Stimulated activated CD8-positive, alpha-beta memory T cell treated with anti-CD3 and anti-CD28 coated beads, Interleukin-4, amount 100 ng/mL, for 48 hours (primary cell): Measurements from ENCODE around the gene TBC1D22A.

Source experiments
- DNase-seq: peaks from one replicate; pipeline ENCODE4 v3.0.0-alpha.2; 2020

TBC1D22A gene

DNA sequence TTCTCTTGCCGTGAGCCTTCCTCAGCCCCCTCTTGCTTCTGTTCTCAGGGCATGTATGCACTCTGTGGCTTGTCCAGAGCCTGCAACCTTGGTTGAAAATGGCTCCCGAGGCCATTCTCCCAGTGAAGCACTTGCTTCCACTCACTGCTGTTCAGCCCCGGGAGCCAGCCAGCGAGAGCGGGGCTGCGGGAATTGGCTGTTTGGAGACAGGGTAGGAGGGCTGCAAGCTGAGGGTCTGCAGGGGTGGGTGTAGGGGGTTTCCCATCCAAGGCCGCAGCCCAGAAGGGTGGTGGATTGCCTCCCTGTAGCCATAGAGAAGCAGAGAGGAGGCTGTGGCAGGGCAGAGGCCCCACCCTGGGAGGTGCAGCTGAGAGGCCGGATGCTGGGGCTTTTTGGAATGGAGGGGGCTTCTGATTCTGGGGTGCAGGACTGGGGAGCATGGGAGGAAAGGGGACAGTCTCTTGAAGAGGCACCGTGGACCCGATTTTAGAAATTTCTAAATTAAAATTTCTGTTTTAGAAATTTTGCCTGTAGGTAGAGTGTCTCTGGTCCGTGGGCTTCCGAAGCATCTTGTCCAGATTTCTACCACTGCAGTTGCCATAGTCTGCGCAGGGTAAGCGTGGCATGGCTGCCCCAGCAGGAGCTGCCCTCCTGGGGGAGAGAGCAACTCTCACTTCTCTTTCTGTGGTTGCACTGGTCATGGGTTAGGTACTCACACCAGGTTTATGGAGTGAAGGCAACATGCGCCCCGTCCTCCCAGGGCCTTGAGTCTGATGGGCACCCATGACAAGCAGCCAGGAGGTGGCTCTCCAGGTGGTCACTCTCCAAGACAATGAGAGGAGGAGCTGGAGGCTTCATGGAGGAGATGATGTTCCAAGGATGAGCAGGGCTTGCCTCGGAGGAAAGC lies 100.2 kb downstream of the TBC1D22A start:
- DNase-seq = peak; percentile 6

GRCh38 chr22:46863794-46864193 lies 101.3 kb downstream of the TBC1D22A start:
- DNase-seq = peak; percentile 5

GRCh38 chr22:46864314-46865051 lies 102.0 kb downstream of the TBC1D22A start:
- DNase-seq = peak; percentile 5

- DNase-seq = no peak
Observed at GRCh38 chr22:46865052-46865434, 102.6 kb downstream of the TBC1D22A start.

DNA sequence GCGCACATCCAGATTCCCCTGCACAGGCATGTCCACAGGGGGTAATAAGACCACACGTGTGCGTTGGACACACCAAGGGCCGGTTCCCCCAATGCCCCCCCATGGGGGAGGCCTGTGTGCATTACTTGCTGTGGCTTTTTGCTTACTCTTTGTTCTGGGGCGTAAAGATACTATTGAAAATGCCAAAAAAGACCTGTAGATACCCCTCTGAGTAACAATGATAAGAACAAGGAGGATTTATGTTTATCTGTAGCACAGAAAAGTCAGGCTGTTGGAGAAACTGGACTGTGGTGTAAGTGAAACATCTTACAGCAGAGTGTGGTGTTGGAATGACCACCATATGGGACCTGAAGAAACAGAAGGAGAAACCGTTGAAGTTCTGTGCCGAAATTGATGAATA lies 103.2 kb downstream of the TBC1D22A start:
- DNase-seq = peak; percentile 3

DNA sequence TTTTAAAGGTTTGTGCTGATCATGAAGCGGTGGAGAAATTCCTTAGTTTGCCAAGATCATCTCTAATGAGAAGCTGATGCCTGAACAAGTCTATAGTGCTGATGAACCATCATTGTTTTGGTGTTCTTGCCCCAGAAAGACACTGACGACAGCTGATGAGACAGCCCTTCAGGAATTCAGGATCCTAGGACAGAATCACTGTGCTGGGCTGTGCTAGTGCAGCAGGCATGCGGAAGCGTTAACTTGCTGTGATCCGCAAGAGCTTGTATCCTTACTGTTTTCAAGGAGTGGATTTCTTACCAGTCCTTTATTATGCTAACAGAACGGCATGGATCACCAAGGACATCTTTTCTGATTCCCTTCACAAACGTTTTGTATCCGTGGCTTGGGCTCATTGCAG lies 104.1 kb downstream of the TBC1D22A start:
- DNase-seq = no peak

DNA sequence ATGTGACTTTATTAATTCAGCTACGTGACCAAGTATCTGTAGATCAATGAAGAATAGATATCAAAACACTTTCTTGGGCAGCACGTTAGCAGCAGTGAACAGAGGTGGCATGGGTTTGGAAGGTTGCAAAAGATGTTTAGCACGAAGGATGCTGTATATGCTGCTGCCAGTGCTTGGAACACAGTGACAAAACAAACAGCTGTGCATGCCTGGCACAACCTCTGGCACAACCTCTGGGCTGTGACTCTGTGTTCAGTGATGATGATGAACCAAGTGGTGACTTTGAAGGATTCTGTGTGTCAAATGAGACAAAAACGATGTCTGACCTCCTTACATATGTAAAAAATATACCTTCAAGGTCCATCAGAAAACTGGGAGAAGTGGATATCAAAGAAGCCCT lies 104.7 kb downstream of the TBC1D22A start:
- DNase-seq = no peak

- DNase-seq = no peak
Observed at GRCh38 chr22:46869329-46869728, 106.9 kb downstream of the TBC1D22A start.

DNA sequence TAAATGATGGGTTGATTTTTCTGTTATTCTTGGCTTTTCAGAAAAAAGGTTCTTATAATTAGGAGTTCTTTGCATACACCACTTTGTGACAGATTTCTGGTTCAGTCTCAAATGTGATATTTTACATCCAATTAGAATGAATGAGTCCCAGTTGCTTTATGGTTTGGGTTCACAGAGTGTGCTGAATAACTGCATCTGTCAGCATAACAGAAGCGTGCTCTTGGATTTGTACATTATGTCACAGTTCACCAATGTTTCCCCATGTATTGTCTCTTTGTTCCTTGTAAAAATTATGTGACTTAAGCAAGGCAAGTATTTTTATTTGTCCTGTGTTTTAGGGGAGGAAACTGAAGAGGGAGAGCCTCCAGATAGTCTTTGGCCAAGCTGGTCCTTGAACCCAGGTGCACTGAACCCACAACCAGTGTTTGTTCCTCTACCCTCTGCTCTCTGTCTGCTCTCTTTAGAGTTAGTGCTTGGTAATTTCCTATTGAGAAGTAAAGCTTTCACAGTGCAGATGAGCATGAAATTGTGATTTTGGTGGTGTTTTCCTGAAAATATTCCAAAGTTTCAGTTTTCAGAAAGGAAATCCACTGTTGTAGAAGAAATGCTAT lies 107.5 kb downstream of the TBC1D22A start:
- no peak for DNase-seq

DNA sequence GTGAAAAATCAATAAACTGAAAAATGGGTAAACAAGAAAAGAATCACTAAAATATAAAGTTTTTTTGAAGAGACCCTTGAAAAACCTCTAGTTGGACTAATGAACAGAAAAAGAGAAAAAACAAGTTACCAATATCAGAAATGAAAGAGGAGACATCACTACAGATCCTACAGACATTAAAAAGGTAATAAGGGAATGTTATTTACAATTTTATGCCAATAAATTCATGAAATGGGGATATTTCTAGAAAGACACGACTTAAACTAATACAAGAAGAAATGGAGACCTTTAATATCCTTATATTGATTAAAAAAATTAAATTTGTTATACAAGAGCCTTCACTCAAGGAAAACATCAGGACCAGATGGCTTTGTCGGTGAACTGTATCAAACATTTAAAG lies 109.4 kb downstream of the TBC1D22A start:
- DNase-seq = no peak

DNA sequence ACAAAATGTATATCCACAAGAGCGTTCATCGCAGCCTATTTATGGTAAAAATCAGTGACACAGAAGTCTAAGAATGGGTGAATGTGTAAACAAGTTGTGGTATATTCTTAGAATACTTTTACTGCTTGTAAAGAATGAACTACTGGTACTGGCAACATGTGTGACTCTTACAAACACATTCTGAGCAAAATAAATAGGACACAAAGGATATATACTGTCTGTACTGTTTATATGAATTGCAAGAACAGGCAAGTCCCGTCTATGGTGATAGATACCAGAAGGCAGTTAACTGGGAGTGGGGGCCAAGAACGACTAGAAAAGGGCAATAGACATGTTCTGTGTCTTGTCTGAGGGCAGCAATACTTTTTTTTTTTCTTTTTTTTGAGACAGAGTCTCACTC lies 112.6 kb downstream of the TBC1D22A start:
- no peak for DNase-seq

DNA sequence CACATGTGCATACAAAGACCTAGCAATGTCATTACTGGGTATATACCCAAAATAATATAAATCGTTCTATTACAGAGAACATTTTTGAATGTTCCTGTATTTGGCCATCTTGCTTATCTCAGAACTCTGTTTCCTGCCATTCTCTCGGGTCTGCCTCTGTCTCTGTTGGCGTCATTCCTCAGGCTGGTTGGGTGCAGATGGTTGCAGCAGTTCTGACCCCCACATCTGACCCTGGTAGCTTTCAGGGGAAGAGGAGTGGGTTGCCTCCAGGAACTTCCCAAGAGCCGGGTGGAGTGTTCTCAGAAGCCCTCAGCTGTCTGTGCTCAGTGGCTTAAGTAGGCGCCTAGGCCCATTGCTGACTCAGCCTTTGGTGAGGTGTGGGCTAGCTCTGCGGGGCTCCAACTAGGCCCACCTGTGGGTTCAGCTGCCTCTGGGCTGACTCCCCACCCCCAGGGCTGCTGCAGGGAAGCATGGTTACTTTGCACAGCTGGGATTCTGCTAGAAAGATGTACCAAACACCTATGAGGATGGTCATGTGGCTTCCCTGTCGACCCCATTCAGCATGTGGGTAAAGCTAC lies 114.0 kb downstream of the TBC1D22A start:
- DNase-seq = no peak

DNA sequence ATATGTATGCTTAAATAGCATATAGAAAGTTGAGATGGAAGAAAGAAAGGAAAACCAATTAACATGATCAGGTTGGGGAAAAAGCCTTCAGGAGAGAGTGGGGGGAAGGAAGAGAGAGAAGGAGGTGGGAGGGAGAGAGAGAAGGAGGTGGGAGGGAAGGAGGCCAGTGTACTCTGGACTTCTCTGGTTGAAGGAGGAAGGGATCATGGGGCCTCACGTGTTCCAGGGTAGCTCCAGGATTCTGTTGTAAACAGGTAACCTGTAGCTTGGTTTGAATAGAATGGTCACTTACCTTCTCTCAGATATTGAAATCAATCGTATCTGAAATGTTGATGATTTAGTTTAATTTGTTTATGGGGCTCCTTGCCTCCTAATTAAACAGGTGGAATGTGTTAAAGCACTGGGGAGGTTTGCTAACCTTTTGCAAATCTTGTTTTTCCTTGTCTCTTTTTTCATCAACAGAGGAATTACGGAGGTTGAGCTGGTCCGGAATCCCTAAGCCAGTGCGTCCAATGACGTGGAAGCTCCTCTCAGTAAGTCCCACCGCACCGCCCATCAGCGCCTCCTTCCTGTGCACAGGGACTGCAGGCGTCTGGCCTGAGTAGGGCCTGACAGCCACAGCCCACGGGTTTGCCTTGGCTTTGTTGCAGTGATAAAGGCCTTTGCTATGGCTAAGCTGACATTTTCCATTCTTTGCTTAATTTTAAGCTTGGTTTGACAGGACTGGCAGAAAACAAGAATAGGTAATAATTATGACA lies 115.9 kb downstream of the TBC1D22A start:
- DNase-seq = no peak

DNA sequence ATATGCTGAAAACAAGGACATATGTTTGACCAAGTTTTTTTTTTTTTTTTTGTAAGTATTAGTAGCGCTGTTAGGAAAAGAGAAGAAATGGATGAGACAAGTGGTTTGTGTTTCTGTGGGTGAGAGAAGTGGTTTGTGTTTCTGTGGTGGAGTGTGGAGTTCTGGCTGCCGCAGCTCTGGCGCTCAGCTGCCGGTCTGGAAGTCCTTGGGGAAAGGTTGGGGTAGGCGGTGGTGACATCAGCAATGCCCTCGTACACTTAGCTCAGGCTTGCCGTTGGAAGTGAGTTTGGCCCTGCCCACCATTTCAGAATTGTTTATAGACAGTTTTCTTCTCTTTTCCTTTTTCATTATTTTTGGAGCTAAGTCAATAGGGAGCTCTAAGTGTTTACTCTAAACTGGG lies 116.6 kb downstream of the TBC1D22A start:
- DNase-seq = no peak

DNA sequence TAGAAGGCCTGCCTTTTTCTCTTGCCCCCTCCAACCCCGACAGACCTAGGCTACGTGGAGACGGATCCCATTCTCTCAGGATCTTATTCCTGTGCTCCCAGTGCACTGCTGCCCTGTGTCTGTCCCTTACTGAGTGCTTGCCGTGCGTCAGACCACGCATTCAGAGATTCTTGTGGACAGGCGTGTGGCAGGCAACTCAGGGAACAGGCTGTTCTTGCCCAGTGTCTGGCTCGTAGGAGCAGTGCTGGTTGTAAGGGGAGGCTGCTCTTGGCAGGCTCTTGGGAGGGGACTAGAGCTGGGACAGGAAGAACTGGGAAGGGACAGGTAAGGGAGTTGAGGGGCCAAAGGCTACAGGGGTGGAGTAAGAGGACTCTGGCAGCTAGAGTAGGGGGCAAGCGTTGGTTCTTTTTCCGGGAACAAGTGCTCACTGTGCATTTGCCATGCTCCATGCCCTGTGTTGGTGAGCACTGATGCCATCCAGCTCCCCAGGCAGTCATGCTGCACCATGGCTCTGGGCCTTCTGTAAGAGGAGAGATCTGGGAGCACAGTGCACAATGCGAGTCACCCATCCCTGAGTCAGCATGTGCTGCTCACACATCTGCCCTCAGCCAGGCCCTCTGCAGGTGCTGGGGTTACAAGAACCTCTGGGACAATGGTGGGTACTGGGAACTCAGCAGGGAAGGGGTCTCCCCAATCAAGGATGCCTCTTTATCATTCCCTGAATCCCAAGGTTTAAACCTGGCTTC lies 119.1 kb downstream of the TBC1D22A start:
- peak; percentile 33 for DNase-seq

DNA sequence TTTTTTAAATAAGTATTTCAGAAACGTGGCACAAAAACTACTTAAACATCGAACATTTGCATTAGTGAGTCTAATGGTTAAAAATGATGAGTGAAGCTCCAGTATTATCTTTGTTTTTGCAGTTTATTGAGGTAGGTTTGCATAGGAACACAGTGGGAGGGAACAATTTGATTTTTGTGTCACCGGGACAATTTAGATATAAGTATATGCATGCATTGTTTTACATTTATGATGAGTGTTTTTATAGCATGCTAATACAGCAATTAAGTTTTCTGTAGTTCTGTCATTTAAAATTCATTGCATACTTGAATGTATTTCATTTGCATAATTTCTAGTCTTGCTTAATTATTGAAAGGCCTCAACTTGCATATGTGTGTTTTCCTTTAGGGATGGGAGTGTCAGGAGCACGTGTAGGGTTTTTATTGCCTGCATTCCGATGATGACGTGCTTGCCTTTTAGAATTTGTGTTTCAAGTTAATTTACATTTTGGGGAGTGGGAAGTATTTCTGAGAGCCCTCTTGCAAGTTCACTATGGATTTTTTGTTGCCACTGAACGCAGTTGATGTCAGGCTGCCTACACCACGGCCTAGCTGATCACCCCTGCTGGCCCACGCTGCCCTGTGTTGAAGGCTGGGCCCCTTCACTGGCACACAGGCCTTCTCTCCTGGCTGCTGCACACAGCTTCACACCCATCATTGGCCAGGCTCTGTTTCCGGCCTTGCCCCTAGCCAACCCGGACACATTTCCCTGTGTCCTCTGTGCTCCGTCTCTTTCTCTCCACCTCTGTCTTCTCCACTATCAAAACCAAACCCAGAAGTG lies 120.9 kb downstream of the TBC1D22A start:
- no peak for DNase-seq

GRCh38 chr22:46884365-46884764 lies 121.9 kb downstream of the TBC1D22A start:
- DNase-seq = no peak

GRCh38 chr22:46887978-46888377 lies 125.5 kb downstream of the TBC1D22A start:
- no peak for DNase-seq

DNA sequence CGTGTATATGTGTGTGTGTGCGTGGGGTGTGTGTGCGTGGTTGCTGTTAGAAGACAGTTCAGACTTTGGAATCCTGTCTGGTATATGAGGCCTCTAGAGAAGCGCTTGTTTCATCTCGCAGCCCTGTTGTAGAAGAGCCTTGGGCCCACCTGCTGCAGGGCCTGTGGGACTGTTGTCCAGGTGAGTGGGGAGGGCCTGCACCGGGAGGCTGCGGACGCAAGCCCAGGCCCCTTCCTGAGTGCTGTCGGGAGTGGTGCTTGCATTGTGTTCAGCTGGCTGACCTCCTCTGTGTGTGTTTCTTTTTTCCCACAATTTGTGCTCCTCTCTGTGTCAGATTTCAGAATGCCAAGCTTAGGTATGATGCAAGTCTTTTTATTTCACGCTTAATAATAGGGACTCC lies 128.4 kb downstream of the TBC1D22A start:
- no peak for DNase-seq

- no peak for DNase-seq
Observed at GRCh38 chr22:46891382-46891951, 129.0 kb downstream of the TBC1D22A start.

DNA sequence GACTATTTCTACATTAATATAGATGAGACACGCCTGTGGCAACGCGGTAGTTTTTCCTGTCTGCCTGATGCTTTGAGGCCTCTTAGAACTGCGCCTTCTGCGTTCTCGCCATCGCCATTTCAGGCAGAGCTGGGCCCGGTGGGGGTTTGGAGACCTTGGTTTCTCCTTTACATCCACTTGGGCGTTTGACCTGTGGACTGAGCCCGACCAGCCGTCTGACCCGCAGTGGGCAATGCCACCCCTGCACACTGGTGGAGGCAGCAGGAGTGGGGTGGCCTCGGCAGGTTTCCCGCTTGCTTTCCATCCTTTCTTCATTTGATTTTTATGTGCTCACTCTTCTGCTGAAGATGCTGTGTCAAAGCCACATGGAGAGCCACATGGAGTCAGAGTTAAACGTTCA lies 130.4 kb downstream of the TBC1D22A start:
- DNase-seq = no peak
